Measurements from ENCODE around the gene ZNF716.

GRCh38 chr7:57415326-57415725, 34.7 kb upstream of the ZNF716 start:
- TF ChIP-seq CTCF (IDR thresholded peaks at IDR 0.05 in 8 of 11, conservative IDR thresholded peaks at IDR 0.05 in 3 of 11): no peak
- TF ChIP-seq POLR2A (IDR thresholded peaks at IDR 0.05): no peak
